CD4-positive, alpha-beta T cell treated with Interleukin-21 for 1 hour (primary cell): Measurements from ENCODE around the gene CLIC3.

Experiments
- DNase-seq: peaks from one replicate; pipeline ENCODE4 v3.0.0-alpha.2; 2020

The CLIC3 gene

DNA sequence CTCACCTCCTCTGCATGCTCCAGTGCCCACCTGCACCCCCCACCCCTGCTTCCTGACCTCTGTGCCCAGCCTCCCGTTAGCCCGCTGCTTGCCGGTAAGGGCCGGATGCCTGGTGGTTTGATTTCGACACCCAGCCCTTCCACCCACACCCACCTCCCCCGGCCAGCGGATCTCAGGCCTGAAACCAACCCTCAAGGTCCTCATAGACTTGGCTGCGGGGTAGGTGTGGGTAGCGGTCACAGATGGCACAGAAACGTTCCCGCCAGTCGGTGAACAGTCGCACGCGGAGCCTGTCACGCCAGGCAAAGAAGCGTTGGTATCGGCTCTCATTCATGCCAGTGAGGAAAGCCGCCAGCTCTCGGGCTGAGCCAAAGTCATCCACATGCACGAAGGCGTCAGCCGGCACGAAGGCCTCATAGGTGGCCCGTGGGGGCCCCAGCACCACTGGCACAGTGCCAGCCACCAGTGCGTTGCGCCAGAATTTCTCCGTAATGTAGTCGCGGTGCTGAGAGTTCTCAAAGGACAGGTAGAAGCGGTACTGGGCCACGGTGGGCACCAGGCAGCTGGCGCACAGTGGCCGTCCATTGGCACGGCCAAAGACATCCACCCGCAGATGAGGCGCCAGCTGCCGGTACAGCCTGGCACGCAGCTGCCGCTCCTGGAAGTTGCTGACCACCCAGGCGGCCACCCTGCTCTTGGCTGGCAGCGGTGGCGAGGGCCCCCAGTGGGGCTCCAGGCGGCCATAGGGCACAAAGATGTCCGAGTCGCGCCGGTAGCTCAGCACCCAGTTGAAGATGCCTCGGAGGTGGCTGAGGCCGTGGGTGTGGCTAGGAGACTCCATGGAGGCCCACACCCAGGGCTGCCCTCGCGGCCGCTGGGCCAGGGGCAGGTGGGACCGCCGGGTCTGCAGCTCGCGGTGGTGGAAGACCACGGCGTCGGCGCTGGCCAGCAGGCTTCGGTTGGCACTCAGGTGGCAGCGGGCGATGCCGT, 34.5 kb upstream of the CLIC3 start:
- DNase-seq: peak; percentile 60

GRCh38 chr9:137030006-137030405, 33.6 kb upstream of the CLIC3 start:
- DNase-seq: no peak

DNA sequence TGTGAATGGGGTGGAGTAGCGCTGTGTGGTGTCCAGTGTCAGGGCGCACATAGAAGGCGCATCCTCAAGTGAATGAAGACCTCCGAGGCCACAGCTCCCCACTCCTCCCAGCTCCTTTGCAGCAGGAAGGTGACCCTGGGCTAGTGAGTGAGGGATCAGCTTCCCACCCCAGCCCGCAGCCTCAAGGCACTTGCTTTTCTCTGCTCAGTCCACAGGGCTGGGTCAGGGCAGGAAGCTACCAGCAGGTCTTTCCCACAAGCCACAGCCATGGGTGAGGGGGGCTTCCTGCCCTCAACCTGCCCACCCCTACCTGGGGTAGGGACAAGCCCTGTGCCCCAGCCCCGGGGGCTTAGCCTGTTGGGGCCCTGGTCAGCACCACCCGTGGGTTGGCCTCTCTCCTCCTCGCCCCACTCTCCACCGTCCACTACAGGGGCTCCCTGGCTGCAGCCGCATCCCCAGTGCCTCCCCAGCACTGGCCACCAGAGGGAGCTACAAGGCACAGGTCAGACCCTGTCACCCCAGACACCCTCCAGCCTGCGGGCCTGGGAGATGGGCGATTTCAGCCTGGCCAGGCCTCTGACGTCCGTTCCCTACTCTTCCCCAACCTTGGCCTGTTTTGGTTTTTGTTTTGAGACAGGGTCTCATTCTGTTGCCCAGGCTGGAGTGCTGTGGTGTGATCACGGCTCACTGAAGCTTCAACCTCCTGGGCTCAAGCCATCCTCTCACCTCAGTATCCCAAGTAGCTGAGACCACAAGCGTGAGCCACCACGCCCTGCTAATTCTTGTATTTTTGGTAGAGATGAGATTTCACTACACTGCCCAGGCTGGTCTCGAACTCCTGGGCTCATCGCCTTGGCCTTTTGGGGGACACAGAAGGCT, 32.9 kb upstream of the CLIC3 start:
- peak; percentile 70 for DNase-seq

- DNase-seq: peak; percentile 76
Measured at GRCh38 chr9:137028263-137029057, 32.1 kb upstream of the CLIC3 start.

GRCh38 chr9:137027369-137028262, 31.2 kb upstream of the CLIC3 start, which contains the start of gene ABCA2:
TSS of gene ABCA2 (minus strand) at chr9:137028237. CDS start at chr9:137028140, 97 bp downstream.
- no peak for DNase-seq

DNA sequence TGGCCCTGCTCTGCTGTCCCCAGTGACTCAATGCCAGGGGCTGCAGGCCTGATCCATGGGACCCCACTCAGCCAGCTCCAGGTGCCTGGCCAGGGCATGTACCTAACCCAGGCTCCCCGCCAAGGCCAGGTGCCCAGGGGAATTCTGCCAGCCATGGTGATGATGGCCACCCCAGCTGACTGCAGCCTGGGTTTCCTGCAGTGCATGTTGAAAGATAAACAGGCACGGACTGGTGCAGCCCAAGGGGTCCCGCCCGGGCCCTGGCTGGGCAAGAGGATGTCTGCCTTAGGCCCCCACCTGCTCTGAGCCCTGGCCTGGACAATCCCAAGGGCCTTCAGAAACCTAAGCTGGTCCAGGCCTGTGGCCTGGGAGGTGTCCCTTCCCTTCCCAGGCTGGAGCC, 30.5 kb upstream of the CLIC3 start:
- no peak for DNase-seq

- no peak for DNase-seq
Measured at GRCh38 chr9:137026384-137026783, 30.0 kb upstream of the CLIC3 start.

- DNase-seq: peak; percentile 28
Measured at GRCh38 chr9:137025517-137025966, 29.2 kb upstream of the CLIC3 start.

DNA sequence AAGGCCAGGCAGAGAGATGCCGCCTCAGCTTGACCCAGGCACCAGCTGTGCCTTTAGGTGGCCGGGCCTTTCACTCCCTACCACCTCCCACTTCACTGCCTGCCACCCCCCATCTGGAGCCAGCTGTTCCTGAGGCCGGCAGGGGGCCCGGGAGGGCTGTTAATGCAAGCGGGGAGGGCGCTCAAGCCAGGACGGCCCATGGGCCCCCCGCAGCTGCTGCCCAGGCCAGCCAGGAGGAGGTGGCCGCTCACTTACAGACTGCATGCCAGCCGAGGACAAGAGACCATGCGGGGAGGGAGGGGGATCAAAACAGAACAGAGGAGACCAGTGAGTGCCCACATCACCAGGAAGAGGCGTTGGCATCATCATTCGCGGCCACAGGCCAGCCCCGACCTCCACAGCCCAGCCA, 27.2 kb upstream of the CLIC3 start:
- no peak for DNase-seq

DNA sequence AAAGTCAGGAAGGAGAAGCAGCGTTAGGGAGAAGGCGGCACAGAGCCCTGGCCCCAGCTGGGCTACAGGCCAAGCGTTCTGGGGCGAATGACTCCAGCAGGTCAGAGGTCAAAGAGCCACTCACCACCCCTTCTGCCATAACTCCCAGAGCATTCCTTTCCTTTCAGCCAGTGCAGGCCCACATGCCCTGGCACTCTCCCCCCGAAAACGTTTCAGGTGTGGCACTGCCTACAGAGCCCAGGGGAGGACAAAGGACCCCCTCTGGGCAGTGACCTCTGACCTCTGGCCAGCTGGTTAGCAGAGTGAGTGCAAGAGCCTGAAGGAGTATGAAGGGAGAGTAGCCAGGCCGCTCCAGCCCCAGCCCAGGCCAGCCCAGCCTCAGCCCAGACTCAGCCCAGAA, 26.8 kb upstream of the CLIC3 start:
- DNase-seq: no peak

DNA sequence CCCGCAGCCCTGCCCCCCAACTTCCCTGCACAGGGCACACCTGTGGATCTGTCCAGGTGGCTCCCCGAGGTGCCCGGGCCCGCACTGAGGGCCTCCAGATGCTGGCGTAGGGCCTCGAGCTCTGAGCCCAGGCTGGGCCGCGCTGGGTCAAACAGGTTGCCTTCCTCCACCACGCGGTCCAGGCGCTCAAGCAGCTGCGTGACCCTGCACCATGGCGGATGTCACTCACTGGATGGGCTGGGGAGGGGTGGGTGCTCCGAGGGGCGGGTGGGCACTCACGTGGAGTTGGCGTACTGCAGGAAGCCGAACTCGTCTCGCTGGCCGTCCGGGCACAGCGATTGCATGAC, 26.3 kb upstream of the CLIC3 start:
- DNase-seq: no peak

DNA sequence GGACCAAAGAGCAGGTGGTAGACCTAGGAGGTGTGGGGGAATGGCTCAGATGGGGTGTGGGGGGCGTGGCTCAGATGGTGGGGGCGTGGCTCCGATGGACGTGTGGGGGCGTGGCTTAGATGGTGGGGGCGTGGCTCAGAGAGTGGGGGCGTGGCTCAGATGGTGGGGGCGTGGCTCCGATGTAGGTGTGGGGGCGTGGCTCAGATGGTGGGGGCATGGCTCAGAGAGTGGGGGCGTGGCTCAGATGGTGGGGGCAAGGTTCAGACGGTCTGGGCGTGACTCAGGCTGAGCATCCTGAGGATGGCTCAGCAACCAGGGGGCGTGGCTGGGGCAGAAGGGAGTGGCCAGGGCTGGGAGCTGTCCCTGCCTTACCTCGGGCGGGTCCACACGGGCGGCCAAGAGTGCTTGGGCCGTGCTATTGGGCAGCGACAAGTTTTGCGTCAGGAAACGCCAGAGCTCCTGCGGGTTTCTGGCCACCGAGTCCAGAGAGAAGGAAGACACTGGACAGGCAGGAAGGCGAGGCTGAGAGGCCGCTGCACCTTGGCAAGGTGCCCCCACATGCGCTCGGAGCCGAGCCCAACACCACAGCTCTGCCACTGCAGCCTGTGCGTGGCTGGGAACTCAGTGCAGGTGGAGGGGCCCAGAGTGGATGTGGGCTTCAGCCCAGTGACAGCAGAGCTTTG, 25.8 kb upstream of the CLIC3 start:
- peak; percentile 76 for DNase-seq

- no peak for DNase-seq
Measured at GRCh38 chr9:137021568-137021978, 25.2 kb upstream of the CLIC3 start.

DNA sequence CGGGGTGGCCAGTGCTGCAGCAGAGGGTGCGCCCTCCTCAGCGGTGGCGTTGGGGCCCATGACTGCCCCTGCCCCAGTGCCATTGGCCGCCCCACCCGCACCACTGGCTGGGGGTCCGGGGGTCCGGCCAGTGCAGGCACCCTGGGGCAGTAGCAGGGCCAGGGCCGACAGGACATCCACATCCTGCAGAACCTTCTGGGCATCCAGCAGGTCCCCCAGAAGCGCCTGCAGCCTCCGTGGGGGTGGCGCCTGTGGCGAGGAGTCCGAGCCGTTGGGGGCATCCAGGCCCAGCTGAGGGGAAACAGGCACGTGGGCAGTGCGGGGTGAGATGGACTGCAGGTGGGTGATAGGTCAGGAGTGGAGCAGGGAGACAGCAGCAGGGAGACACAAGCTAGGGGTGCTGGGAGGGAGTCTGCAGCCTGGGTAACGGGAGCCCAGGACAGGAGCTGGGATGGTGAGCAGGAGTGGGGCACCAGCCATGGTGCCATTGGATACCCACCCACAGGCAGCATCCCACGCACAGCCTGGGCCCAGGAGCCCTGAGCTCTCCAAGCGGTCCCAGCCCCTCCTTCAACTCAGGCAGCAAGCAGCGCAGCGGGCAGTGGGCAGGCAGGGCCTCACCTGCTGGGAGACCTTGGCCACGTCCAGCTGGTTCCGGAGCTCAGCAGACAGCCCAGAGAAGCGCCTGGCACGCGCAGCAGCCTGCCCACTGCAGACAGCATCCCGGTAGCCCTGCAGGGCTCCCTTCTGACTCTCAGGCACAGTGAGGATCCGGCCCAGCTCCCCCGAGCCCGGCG, 24.6 kb upstream of the CLIC3 start:
- DNase-seq: no peak

GRCh38 chr9:137019891-137020683, 23.7 kb upstream of the CLIC3 start:
- DNase-seq: no peak

DNA sequence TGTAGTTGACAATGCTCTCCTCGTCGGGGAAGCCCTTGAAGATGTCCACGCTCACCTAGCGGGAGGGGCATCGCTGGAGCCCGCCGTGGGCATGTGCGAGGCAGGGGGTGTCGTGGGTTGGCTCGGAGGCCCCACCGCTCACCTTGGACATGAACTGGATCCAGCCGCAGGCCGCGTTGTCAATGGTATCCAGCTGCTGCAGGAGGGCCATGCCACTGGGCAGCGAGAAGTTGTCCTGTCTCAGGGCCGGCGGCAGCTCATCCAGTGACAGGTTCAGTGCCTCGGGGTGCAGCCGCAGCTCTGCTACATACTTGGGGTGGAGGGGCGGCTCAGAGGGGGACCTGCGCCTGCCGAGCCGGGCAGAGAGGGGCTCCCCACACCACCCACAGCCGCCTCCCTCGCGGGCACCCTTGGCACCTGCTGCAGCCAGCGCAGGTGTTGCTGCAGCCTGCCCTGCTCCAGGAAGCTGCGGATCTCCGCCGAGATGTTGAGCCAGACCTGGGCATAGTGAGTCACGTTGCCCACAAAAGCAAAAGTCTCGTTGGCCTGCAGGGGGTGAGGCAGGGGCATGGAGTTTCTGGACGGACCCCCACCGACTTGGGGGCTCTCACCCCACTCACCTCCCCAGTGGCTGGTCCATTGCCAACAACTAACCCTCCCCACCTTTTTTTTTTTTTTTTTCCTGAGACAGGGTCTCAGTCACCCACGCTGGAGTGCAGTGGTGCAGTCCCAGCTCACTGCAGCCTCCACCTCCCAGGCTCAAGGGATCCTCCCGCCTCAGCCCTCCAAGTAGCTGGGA, 22.6 kb upstream of the CLIC3 start:
- no peak for DNase-seq

GRCh38 chr9:137017791-137018497, 21.6 kb upstream of the CLIC3 start:
- no peak for DNase-seq

DNA sequence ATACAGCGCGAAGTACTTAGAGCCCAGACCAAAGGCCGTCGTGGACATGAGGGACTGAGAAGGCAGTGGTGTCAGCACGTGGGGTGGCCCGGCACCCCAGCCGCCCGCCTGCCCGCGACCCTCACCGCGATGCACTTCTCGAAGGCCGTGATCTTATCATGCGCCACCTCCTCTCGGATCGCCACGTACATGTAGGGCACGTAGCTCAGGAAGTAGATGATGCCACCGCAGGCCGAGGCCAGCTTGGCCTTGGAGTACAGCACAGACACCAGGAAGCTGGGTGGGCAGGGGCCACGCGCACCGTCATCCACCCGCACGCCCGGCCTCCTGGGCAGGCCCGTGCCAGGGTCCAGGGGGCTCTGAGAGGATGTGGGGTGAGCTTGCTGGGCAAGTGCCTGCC, 20.7 kb upstream of the CLIC3 start:
- DNase-seq: no peak
